Measurements from ENCODE around the gene LRRC8D. TPM values are rescaled to one million over a fixed set of nuclear protein-coding genes. Genes with fewer than 3 reads are reported as not detected.

The LRRC8D gene
- total RNA-seq, 4 donors from 2014 or later, result 28.9 to 113 (median 58.8) TPM

GRCh38 chr1:89826594-89826993 is 5.8 kb downstream of the LRRC8D start:
- DNase-seq, result no peak
- no peaks in the 10 kb centered on the region for H3K27me3 ChIP-seq
- TF ChIP-seq POLR2A (IDR thresholded peaks at IDR 0.05), result no peak
- no peaks in the 10 kb centered on the region for H3K9me3 ChIP-seq
- H3K36me3 ChIP-seq, result no peaks in the 10 kb centered on the region
- no peak overlapping the region for H3K27ac ChIP-seq
- peaks cover 0 to 11% (median 0%) of the 10 kb centered on the region in 4 donors for H3K4me1 ChIP-seq
- no peak overlapping the region for H3K4me3 ChIP-seq

GRCh38 chr1:89827330-89827729 is 6.5 kb downstream of the LRRC8D start:
- H3K27me3 ChIP-seq, result no peaks in the 10 kb centered on the region
- DNase-seq, result no peak
- H3K4me1 ChIP-seq, result peaks cover 0 to 4% (median 0%) of the 10 kb centered on the region in 4 donors
- H3K27ac ChIP-seq, result no peak overlapping the region
- no peaks in the 10 kb centered on the region for H3K9me3 ChIP-seq
- H3K36me3 ChIP-seq, result no peaks in the 10 kb centered on the region
- no peak for TF ChIP-seq CTCF (IDR thresholded peaks at IDR 0.05)
- TF ChIP-seq POLR2A (IDR thresholded peaks at IDR 0.05), result no peak
- H3K4me3 ChIP-seq, result no peak overlapping the region

- H3K4me3 ChIP-seq, result no peak overlapping the region
- H3K27ac ChIP-seq, result no peak overlapping the region
- no peak for DNase-seq
- H3K9me3 ChIP-seq, result no peaks in the 10 kb centered on the region
- H3K27me3 ChIP-seq, result no peaks in the 10 kb centered on the region
- H3K4me1 ChIP-seq, result no peaks in the 10 kb centered on the region
- no peaks in the 10 kb centered on the region for H3K36me3 ChIP-seq
- TF ChIP-seq POLR2A (IDR thresholded peaks at IDR 0.05) (no peak), CTCF (IDR thresholded peaks at IDR 0.05) (no peak)
These were observed 7.1 kb downstream of the LRRC8D start for GRCh38 chr1:89827902-89828301.

GRCh38 chr1:89829186-89829585 is 8.4 kb downstream of the LRRC8D start:
- Histone ChIP-seq H3K4me1 (no peaks in the 10 kb centered on the region), H3K36me3 (no peaks in the 10 kb centered on the region), H3K27me3 (no peaks in the 10 kb centered on the region), H3K4me3 (no peak overlapping the region), H3K27ac (no peak overlapping the region), H3K9me3 (no peaks in the 10 kb centered on the region)
- no peak for TF ChIP-seq POLR2A (IDR thresholded peaks at IDR 0.05)
- TF ChIP-seq CTCF (IDR thresholded peaks at IDR 0.05), result no peak
- no peak for DNase-seq

GRCh38 chr1:89831462-89832120 is 10.8 kb downstream of the LRRC8D start:
- Histone ChIP-seq H3K4me1 (no peaks in the 10 kb centered on the region), H3K4me3 (no peak overlapping the region), H3K36me3 (no peaks in the 10 kb centered on the region), H3K27me3 (no peaks in the 10 kb centered on the region), H3K27ac (no peak overlapping the region), H3K9me3 (no peaks in the 10 kb centered on the region)
- DNase-seq, result no peak
- no peak for TF ChIP-seq CTCF (IDR thresholded peaks at IDR 0.05)
- no peak for TF ChIP-seq POLR2A (IDR thresholded peaks at IDR 0.05)

- Histone ChIP-seq H3K27me3 (no peaks in the 10 kb centered on the region), H3K27ac (no peak overlapping the region), H3K36me3 (no peaks in the 10 kb centered on the region), H3K4me1 (no peaks in the 10 kb centered on the region), H3K9me3 (no peaks in the 10 kb centered on the region), H3K4me3 (no peak overlapping the region)
- TF ChIP-seq POLR2A (IDR thresholded peaks at IDR 0.05), result no peak
- no peak for TF ChIP-seq CTCF (IDR thresholded peaks at IDR 0.05)
- DNase-seq, result no peak
These were observed 11.8 kb downstream of the LRRC8D start for GRCh38 chr1:89832496-89833127.
